H9 (cell line): ENCODE results near the gene RTP1. TPM values are rescaled to one million over a fixed set of nuclear protein-coding genes. Genes with fewer than 3 reads are reported as not detected.

ENCODE experiments used
- DNase-seq: peaks from one replicate; pipeline ENCODE4 v3.0.0-alpha.2; 2017
- H2AFZ ChIP-seq: one replicate; pipeline ENCODE4 v1.6.1; 2013; ENCODE audit warnings: mild to moderate bottlenecking, low read length, control low read depth, moderate library complexity
- H2AK5ac ChIP-seq: 2 replicates; pipeline ENCODE4 v1.6.1; 2013; ENCODE audit warnings: low read length, control low read depth, mixed read lengths; ENCODE audit not compliant: insufficient read length
- H2BK120ac ChIP-seq: one replicate; pipeline ENCODE4 v1.6.1; 2013; ENCODE audit warnings: low read depth, mild to moderate bottlenecking, low read length, control low read depth, inconsistent platforms; ENCODE audit not compliant: poor library complexity, severe bottlenecking
- H2BK12ac ChIP-seq: 2 replicates; pipeline ENCODE4 v1.6.1; 2013; ENCODE audit warnings: low read length, control low read depth, mixed read lengths, low read depth; ENCODE audit not compliant: insufficient read length
- H2BK15ac ChIP-seq: 2 replicates; pipeline ENCODE4 v1.6.1; 2013; ENCODE audit warnings: low read depth, low read length, control low read depth
- H2BK20ac ChIP-seq: one replicate; pipeline ENCODE4 v1.6.1; 2013; ENCODE audit warnings: low read depth, mild to moderate bottlenecking, low read length, control low read depth, inconsistent platforms; ENCODE audit not compliant: poor library complexity, severe bottlenecking
- H2BK5ac ChIP-seq: 2 replicates; pipeline ENCODE4 v1.6.1; 2013; ENCODE audit warnings: low read length, control low read depth, mixed read lengths; ENCODE audit not compliant: insufficient read length
- H3K14ac ChIP-seq: 2 replicates; pipeline ENCODE4 v1.6.1; 2013; ENCODE audit warnings: low read length, control low read depth; ENCODE audit not compliant: insufficient read depth
- H3K18ac ChIP-seq: 2 replicates; pipeline ENCODE4 v1.6.1; 2013; ENCODE audit warnings: low read depth, mild to moderate bottlenecking, mixed read lengths, low read length, control low read depth; ENCODE audit not compliant: insufficient read length
- H3K23ac ChIP-seq: 2 replicates; pipeline ENCODE4 v1.6.1; 2013; ENCODE audit warnings: low read length, control low read depth, mixed read lengths, low read depth; ENCODE audit not compliant: insufficient read length
- H3K23me2 ChIP-seq: 2 replicates; pipeline ENCODE4 v1.6.1; 2013; ENCODE audit warnings: low read depth, mild to moderate bottlenecking, mixed read lengths, low read length, control low read depth; ENCODE audit not compliant: insufficient read length, poor library complexity, severe bottlenecking
- H3K27ac ChIP-seq: 2 replicates; pipeline ENCODE4 v1.5.1; 2013; ENCODE audit warnings: low read length, control low read depth, mixed read lengths, low read depth; ENCODE audit not compliant: insufficient read length
- H3K27me3 ChIP-seq: 2 replicates; pipeline ENCODE4 v1.6.1; 2013; ENCODE audit warnings: low read length, control low read depth, inconsistent platforms; ENCODE audit not compliant: insufficient read depth
- H3K4ac ChIP-seq: 2 replicates; pipeline ENCODE4 v1.6.1; 2013; ENCODE audit warnings: low read depth, mild to moderate bottlenecking, control low read depth, inconsistent platforms, low read length, moderate library complexity
- H3K4me1 ChIP-seq: 2 replicates; pipeline ENCODE4 v1.6.1; 2013; ENCODE audit warnings: low read length, control low read depth, inconsistent platforms; ENCODE audit not compliant: insufficient read depth
- H3K4me2 ChIP-seq: 2 replicates; pipeline ENCODE4 v1.6.1; 2013; ENCODE audit warnings: low read length, control low read depth, mixed read lengths; ENCODE audit not compliant: insufficient read length, insufficient read depth
- H3K56ac ChIP-seq: 2 replicates; pipeline ENCODE4 v1.6.1; 2013; ENCODE audit warnings: low read depth, mild to moderate bottlenecking, mixed read lengths, low read length, control low read depth; ENCODE audit not compliant: insufficient read length
- H3K79me1 ChIP-seq: 2 replicates; pipeline ENCODE4 v1.6.1; 2013; ENCODE audit warnings: low read depth, mild to moderate bottlenecking, moderate library complexity, low read length, control low read depth, inconsistent platforms; ENCODE audit not compliant: insufficient read depth, poor library complexity, severe bottlenecking
- H3K79me2 ChIP-seq: 2 replicates; pipeline ENCODE4 v1.6.1; 2013; ENCODE audit warnings: low read length, control low read depth, inconsistent platforms; ENCODE audit not compliant: insufficient read depth
- H3K9ac ChIP-seq: 2 replicates; pipeline ENCODE4 v1.6.1; 2013; ENCODE audit warnings: low read length, control low read depth, mixed read lengths; ENCODE audit not compliant: insufficient read length; ENCODE audit errors: extremely low read depth
- H3K9me3 ChIP-seq: one replicate; pipeline ENCODE4 v1.6.1; 2013; ENCODE audit warnings: low read depth, low read length, inconsistent platforms; ENCODE audit not compliant: control insufficient read depth
- H3T11ph ChIP-seq: one replicate; pipeline ENCODE4 v1.6.1; 2013; ENCODE audit warnings: mild to moderate bottlenecking, low read length, control low read depth, inconsistent platforms
- H4K20me1 ChIP-seq: one replicate; pipeline ENCODE4 v1.6.1; 2013; ENCODE audit not compliant: control insufficient read depth, insufficient read length, insufficient read depth
- H4K5ac ChIP-seq: 2 replicates; pipeline ENCODE4 v1.6.1; 2013; ENCODE audit warnings: low read depth, mild to moderate bottlenecking, mixed read lengths, low read length, control low read depth; ENCODE audit not compliant: insufficient read length
- H4K8ac ChIP-seq: replicated peaks from 2 replicates; pipeline ENCODE4 v1.6.1; 2013; ENCODE audit warnings: low read length, control low read depth, mixed read lengths, low read depth; ENCODE audit not compliant: insufficient read length
- H4K91ac ChIP-seq: 2 replicates; pipeline ENCODE4 v1.6.1; 2013; ENCODE audit warnings: low read depth, mild to moderate bottlenecking, moderate library complexity, mixed read lengths, low read length, control low read depth; ENCODE audit not compliant: insufficient read length
- H3K27ac Mint-ChIP-seq, 3 experiments: 2 replicates in 2 of 3; 3 replicates in 1 of 3; pipeline ENCODE4 v1.8.0; 2020 to 2021; ENCODE audit warnings: mixed read lengths in 3 of 3, mild to moderate bottlenecking in 1 of 3, moderate library complexity in 1 of 3
- H3K27me3 Mint-ChIP-seq: 2 replicates; pipeline ENCODE4 v1.8.0; 2021; ENCODE audit warnings: low read depth, mild to moderate bottlenecking, moderate library complexity, mixed read lengths
- H3K36me3 Mint-ChIP-seq, 3 experiments: 2 replicates in 2 of 3; 3 replicates in 1 of 3; pipeline ENCODE4 v1.8.0; 2020 to 2021; ENCODE audit warnings: low read depth in 3 of 3, mixed read lengths in 3 of 3; ENCODE audit not compliant: insufficient read depth in 1 of 3
- H3K4me1 Mint-ChIP-seq, 2 experiments: 2 replicates each; pipeline ENCODE4 v1.8.0; 2020; ENCODE audit warnings: mixed read lengths in 2 of 2
- H3K4me3 Mint-ChIP-seq, 2 experiments: 2 replicates in 1 of 2; 3 replicates in 1 of 2; pipeline ENCODE4 v1.8.0; 2020 to 2021; ENCODE audit warnings: mild to moderate bottlenecking in 2 of 2, mixed read lengths in 2 of 2, moderate library complexity in 1 of 2
- H3K9me3 Mint-ChIP-seq, 2 experiments: 2 replicates in 1 of 2; 3 replicates in 1 of 2; pipeline ENCODE4 v1.8.0; 2020; ENCODE audit warnings: mild to moderate bottlenecking in 2 of 2, mixed read lengths in 2 of 2, moderate library complexity in 1 of 2
- total RNA-seq: library from RNA; stranded (reverse); gene quantifications from 2 replicates; pipeline ENCODE4 v1.2.1, GENCODE V29; 2021
- TF ChIP-seq, protein P1 (sequence below): fragments of 200-600 bp; sonication (generic); conservative IDR thresholded peaks from 3 replicates; pipeline ENCODE4 v1.8.0; 2021; ENCODE audit warnings: antibody characterized with exemption, mild to moderate bottlenecking

The RTP1 gene
- total RNA-seq, 1 experiment from 2014 or later = 6.6 TPM

DNA sequence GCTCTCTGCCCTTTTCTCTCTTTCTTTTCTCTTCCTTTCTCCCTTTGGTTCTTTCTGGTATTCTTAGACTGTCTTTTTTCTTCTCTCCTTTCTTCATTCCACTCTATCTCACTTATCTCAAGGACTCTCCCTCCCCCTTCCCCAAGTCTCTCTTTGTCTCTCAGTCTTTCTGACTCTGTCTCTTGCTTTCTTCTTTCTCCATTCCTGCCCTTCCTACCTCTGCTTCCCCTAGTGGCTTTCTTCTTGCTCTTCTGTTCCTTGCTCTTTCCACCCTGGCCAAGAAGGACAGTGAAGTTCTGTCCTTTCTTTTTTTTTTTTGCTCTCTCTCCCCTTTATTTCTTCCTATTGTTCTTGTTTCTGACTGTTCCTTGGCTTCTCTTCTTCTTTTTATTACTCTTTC is 35.7 kb upstream of the RTP1 start:
- Mint-ChIP-seq H3K4me3 (no peak overlapping the region), H3K27me3 (no peaks in the 10 kb centered on the region), H3K27ac (peak overlapping the region in 1 of 3 experiments; percentile 81; a peak in 2 of 7 replicates), H3K9me3 (peaks cover 9 to 13% of the 10 kb centered on the region in 2 experiments), H3K4me1 (peaks cover 36 to 47% of the 10 kb centered on the region in 2 experiments), H3K36me3 (peaks cover 4 to 30% (median 12%) of the 10 kb centered on the region in 3 experiments)
- no peak overlapping the region for H2BK20ac ChIP-seq
- H3K79me1 ChIP-seq = no peaks in the 10 kb centered on the region
- peaks cover 6% of the 10 kb centered on the region; the same call in 1 of the 2 replicates for H3K4me1 ChIP-seq
- H3K4me2 ChIP-seq = no peak overlapping the region
- H2AFZ ChIP-seq = no peak overlapping the region
- no peak overlapping the region for H2BK15ac ChIP-seq
- TF ChIP-seq, protein P1, sequence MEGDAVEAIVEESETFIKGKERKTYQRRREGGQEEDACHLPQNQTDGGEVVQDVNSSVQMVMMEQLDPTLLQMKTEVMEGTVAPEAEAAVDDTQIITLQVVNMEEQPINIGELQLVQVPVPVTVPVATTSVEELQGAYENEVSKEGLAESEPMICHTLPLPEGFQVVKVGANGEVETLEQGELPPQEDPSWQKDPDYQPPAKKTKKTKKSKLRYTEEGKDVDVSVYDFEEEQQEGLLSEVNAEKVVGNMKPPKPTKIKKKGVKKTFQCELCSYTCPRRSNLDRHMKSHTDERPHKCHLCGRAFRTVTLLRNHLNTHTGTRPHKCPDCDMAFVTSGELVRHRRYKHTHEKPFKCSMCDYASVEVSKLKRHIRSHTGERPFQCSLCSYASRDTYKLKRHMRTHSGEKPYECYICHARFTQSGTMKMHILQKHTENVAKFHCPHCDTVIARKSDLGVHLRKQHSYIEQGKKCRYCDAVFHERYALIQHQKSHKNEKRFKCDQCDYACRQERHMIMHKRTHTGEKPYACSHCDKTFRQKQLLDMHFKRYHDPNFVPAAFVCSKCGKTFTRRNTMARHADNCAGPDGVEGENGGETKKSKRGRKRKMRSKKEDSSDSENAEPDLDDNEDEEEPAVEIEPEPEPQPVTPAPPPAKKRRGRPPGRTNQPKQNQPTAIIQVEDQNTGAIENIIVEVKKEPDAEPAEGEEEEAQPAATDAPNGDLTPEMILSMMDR = 0 out of 3 replicates have a peak, but pooled peaks have one; percentile 32
- no peaks in the 10 kb centered on the region for H3K9me3 ChIP-seq
- no peak overlapping the region for H3K18ac ChIP-seq
- H2BK12ac ChIP-seq = no peak overlapping the region
- H3K14ac ChIP-seq = no peak overlapping the region
- no peaks in the 10 kb centered on the region for H3K27me3 ChIP-seq
- no peak overlapping the region for H3K4ac ChIP-seq
- H4K5ac ChIP-seq = no peak overlapping the region
- H3K56ac ChIP-seq = no peak overlapping the region
- no peak overlapping the region for H3K23ac ChIP-seq
- no peaks in the 10 kb centered on the region for H3K23me2 ChIP-seq
- no peak overlapping the region for H2BK5ac ChIP-seq
- no peak overlapping the region for H4K91ac ChIP-seq
- H3K79me2 ChIP-seq = no peaks in the 10 kb centered on the region
- H2BK120ac ChIP-seq = no peak overlapping the region
- H3K27ac ChIP-seq = no peak overlapping the region
- no peak overlapping the region for H3K9ac ChIP-seq
- no peaks in the 10 kb centered on the region for H4K20me1 ChIP-seq
- no peak for DNase-seq
- H3T11ph ChIP-seq = no peak overlapping the region
- H4K8ac ChIP-seq = no peak overlapping the region
- no peak overlapping the region for H2AK5ac ChIP-seq
